GM10248 (cell line): ENCODE results near the gene PLAC1.

Experiments
- CTCF ChIA-PET: fragments of 300-600 bp; sonication (Branson Sonifier 250); formaldehyde crosslinking; extraction: SDS; loops from one replicate; lab custom pipeline; 2021; ENCODE audit warnings: antibody characterized with exemption; lab: Yijun Ruan, JAX
- POLR2A ChIA-PET: fragments of 350-650 bp; sonication (Branson Sonifier 250); formaldehyde crosslinking; extraction: SDS; loops from one replicate; lab custom pipeline; 2020; ENCODE audit warnings: antibody characterized with exemption; lab: Yijun Ruan, JAX
- DNase-seq: peaks from one replicate; pipeline ENCODE4 v3.0.0; 2012; ENCODE audit errors: extremely low spot score
- TF ChIP-seq, protein P1 (sequence below): IDR thresholded peaks from 2 replicates; pipeline ENCODE4 v1.5.1; 2012; ENCODE audit warnings: mild to moderate bottlenecking, low read depth; ENCODE audit errors: extremely low read depth, missing control alignments, control extremely low read depth

Gene PLAC1, protein sequence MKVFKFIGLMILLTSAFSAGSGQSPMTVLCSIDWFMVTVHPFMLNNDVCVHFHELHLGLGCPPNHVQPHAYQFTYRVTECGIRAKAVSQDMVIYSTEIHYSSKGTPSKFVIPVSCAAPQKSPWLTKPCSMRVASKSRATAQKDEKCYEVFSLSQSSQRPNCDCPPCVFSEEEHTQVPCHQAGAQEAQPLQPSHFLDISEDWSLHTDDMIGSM

DNA sequence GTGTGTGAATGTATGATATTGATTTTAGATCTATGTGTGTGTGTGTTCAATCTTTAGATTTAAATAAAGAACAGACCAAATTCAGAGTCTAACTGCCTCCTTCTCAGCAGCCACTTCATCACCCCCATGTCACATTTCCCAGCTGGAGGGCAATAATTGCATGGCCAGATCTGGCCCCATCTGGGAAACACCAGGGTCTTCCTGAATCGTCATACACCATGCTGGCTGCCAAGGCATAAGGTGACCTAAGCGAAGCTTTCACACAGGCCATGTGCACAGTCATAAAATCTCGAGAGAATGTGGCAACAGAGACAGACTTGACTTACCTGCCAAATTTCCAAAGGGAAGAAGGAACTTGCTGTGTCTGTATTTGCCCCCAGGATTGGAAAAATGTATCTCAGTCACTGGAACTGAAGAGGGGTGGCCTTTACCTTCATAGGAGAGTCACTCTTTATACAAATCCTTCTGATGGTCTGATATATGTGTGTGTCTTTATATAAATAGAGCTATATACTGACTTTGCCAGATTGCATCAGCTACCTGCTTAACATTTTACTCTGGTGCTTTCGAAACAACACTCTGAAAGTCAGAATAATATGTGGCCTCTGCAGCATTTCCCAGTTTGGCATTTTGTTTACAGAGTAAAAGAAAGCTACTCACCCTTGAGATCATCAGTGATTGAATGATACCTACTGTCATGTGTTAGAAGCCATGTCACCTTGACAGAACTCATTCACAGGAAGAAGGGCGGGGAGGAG lies at the start of gene PLAC1:
TSS of gene PLAC1 (minus strand) at position 470 of the 758 bp plus-strand sequence. CDS start 91,789 bp downstream, outside the sequence.
- ChIA-PET POLR2A (no interaction called here), CTCF (interaction anchor here (1.2 to 1.3 kb wide), 2 partner anchors 16 to 29 kb away, joined by 3 read pairs; no protein-coding TSS in a partner anchor)
- DNase-seq, result no peak
- TF ChIP-seq, protein P1, sequence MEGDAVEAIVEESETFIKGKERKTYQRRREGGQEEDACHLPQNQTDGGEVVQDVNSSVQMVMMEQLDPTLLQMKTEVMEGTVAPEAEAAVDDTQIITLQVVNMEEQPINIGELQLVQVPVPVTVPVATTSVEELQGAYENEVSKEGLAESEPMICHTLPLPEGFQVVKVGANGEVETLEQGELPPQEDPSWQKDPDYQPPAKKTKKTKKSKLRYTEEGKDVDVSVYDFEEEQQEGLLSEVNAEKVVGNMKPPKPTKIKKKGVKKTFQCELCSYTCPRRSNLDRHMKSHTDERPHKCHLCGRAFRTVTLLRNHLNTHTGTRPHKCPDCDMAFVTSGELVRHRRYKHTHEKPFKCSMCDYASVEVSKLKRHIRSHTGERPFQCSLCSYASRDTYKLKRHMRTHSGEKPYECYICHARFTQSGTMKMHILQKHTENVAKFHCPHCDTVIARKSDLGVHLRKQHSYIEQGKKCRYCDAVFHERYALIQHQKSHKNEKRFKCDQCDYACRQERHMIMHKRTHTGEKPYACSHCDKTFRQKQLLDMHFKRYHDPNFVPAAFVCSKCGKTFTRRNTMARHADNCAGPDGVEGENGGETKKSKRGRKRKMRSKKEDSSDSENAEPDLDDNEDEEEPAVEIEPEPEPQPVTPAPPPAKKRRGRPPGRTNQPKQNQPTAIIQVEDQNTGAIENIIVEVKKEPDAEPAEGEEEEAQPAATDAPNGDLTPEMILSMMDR, result no peak

DNA sequence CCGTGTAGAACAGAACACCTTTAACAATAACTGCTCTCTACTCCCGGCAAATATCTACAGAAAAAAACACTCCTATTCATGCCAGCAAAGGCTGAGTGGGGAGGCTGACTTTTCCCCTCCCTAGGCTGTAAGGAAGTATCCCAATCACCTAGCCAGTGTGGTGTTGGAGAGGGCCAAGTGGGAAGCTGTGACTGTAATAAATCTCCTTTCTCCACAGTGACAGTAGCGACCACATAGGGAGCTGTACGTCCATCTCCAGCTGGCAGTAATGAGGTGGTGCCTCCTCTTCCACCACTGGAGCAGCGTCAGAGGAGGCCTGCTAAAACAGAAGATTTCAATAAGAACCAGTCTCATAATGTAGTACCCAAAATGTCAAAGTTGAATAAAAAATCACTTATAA lies 47.9 kb upstream of the PLAC1 start:
- TF ChIP-seq, protein P1, result no peak
- POLR2A ChIA-PET, result no interaction called here
- CTCF ChIA-PET, result no interaction called here

DNA sequence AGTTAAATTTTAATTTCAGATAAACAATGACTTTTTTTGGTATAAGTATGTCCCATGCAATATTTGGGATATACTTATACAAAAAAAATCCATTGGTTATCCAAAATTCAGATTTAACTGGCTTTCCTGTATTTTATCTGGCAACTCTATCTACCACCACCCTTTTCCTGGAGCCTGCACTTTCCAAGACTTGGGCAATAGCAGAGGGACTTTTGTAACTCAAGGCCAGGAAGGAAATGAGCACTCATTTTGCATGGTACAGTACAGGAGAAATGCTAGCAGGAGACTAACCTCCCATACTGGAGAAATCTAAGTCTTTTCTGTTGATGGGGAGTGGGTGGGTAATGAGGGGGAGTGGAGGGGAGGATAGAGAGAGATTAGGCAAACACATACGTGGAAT lies 37.7 kb upstream of the PLAC1 start:
- TF ChIP-seq, protein P1, result no peak
- ChIA-PET POLR2A (no interaction called here), CTCF (no interaction called here)
- no peak for DNase-seq

More for the DNA sequence above, 47.9 kb upstream of the PLAC1 start:
- DNase-seq, result no peak

DNA sequence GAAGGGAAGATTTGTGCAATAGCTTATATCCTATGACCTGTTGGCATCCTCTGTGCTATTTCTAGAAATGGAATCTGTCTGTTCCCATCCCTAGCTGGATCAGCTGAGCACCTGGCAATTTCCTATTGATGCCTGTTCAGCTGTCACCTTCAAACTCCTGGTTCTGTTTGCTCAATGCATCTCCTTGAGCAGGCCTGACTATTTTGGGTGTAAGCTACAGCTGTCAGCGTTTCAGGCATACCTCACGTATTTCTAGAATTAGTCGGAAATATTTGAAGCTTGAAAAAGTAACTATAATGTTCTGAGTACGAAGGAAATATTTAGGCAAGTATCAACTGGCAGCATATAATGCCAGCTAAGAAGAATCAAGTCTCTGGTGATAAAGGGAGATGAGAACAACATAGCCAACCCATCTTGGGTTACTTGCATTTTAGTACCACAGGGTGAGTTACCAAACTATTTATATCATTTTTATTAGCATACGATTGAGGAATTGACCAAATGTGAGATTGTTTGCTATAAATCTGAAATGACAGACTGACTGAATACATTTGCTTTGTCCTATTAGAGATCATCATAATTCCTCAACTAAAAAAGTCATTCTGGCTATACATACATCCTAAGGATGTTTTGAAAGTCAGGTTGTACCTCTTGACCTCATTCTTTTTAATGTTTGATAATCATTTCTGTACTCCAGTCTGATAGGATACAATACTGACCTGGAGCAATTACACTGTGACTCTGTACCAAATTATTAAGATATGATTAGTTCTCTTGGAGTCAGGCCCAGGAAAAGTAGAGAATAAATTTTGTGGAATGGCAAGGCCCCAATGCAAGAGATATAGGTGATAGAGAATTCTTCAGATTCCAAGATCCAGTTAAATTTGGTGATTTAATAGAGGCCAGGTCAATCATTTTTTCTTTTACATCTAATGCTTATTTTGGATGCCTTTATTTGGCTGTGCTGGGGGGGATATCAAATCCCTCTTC lies 36.4 kb upstream of the PLAC1 start:
- ChIA-PET CTCF (no interaction called here), POLR2A (no interaction called here)
- DNase-seq, result no peak
- TF ChIP-seq, protein P1, result no peak

DNA sequence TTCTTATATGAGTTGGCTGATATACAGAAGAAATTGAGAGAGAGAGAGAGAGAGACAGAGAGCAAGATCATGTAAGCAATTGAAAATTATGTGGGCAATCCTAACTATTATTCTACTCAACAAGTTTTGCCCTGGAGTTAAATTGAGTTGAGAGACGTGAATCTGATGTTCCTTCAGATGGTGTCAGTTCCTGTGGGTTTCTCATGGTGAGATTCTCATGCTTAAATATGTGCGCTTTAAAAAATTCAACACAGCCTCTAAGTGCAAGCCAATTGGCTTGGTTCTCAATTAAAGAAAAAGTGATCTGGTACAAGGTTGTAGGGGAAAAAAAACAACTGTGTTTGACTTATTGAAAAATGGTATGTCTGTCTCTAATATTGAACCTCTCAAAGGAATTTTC lies 35.4 kb upstream of the PLAC1 start:
- CTCF ChIA-PET, result no interaction called here
- TF ChIP-seq, protein P1, result no peak
- POLR2A ChIA-PET, result no interaction called here
- no peak for DNase-seq

DNA sequence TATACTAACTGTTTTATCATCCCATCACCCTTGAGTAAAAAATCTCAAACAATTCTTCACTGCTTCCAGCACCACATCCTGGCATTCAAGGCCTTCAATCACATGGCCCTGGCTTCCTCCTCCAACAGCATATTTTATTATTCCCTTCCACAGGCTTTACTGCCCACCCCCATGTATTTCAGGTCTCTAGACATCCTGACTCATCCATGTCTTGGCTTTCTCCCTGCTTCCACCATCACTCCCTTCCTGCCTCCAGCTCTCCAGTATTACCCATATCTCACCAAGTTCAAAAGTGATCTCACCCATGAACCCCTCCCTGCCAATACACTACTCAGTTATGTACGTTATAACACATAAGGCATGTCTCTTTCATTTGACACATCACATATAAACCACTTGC lies 34.7 kb upstream of the PLAC1 start:
- TF ChIP-seq, protein P1, result no peak
- ChIA-PET CTCF (no interaction called here), POLR2A (no interaction called here)
- DNase-seq, result no peak
